Neuronal stem cell (in vitro differentiated cells): Measurements from ENCODE around the gene PTPN21. TPM values are rescaled to one million over a fixed set of nuclear protein-coding genes. Genes with fewer than 3 reads are reported as not detected.

Experiments
- DNase-seq: peaks from one replicate; pipeline ENCODE4 v3.0.0-alpha.2; 2013; ENCODE audit warnings: low spot score
- H2AFZ ChIP-seq: one replicate; pipeline ENCODE4 v1.6.1; 2013; ENCODE audit warnings: mild to moderate bottlenecking, low read length, inconsistent platforms
- H2AK5ac ChIP-seq: 2 replicates; pipeline ENCODE4 v1.6.1; 2013; ENCODE audit warnings: low read depth, mild to moderate bottlenecking, inconsistent platforms, low read length, moderate library complexity, mixed read lengths
- H2BK120ac ChIP-seq: 2 replicates; pipeline ENCODE4 v1.6.1; 2013; ENCODE audit warnings: low read depth, mild to moderate bottlenecking, inconsistent platforms, low read length, moderate library complexity, mixed read lengths
- H2BK12ac ChIP-seq: one replicate; pipeline ENCODE4 v1.6.1; 2013; ENCODE audit warnings: low read length, inconsistent platforms
- H2BK15ac ChIP-seq: 2 replicates; pipeline ENCODE4 v1.6.1; 2013; ENCODE audit warnings: mild to moderate bottlenecking, low read length, inconsistent platforms, mixed read lengths
- H2BK5ac ChIP-seq: one replicate; pipeline ENCODE4 v1.6.1; 2013; ENCODE audit warnings: inconsistent platforms, mild to moderate bottlenecking, low read length, moderate library complexity
- H3K14ac ChIP-seq: one replicate; pipeline ENCODE4 v1.6.1; 2013; ENCODE audit warnings: low read length, inconsistent platforms
- H3K18ac ChIP-seq: 2 replicates; pipeline ENCODE4 v1.6.1; 2013; ENCODE audit warnings: low read length, inconsistent platforms
- H3K23ac ChIP-seq: 2 replicates; pipeline ENCODE4 v1.6.1; 2013; ENCODE audit warnings: low read depth, mild to moderate bottlenecking, mixed read lengths, low read length, inconsistent platforms; ENCODE audit not compliant: poor library complexity
- H3K27ac ChIP-seq: replicated peaks from 3 replicates; pipeline ENCODE4 v1.5.1; 2013; ENCODE audit warnings: low read length, inconsistent platforms
- H3K27me3 ChIP-seq, 3 experiments: 2 replicates each; pipeline ENCODE4 v1.6.1; 2013; ENCODE audit warnings: low read length in 3 of 3, mild to moderate bottlenecking in 2 of 3, inconsistent platforms in 1 of 3, low read depth in 1 of 3, mixed read lengths in 1 of 3, moderate library complexity in 1 of 3; ENCODE audit not compliant: control insufficient read depth in 3 of 3, insufficient read depth in 3 of 3
- H3K36me3 ChIP-seq, 2 donors: replicated peaks in 1 of 2; 2 replicates each; pipeline ENCODE4 v1.6.1; 2013; ENCODE audit warnings: low read length in 2 of 2; ENCODE audit not compliant: control insufficient read depth in 2 of 2, insufficient read depth in 2 of 2
- H3K4ac ChIP-seq: 2 replicates; pipeline ENCODE4 v1.6.1; 2013; ENCODE audit warnings: inconsistent platforms, mild to moderate bottlenecking, low read length, moderate library complexity
- H3K4me1 ChIP-seq, 2 donors: 1 replicate in 1 of 2; 2 replicates in 1 of 2; pipeline ENCODE4 v1.6.1; 2013; ENCODE audit warnings: low read length in 2 of 2, low read depth in 1 of 2; ENCODE audit not compliant: control insufficient read depth in 2 of 2, insufficient read depth in 1 of 2
- H3K4me2 ChIP-seq: one replicate; pipeline ENCODE4 v1.6.1; 2013; ENCODE audit warnings: mild to moderate bottlenecking, low read length, inconsistent platforms; ENCODE audit not compliant: insufficient read depth, poor library complexity, severe bottlenecking
- H3K4me3 ChIP-seq, 2 donors: 2 replicates each; pipeline ENCODE4 v1.5.1; 2013; ENCODE audit warnings: low read length in 2 of 2, mild to moderate bottlenecking in 2 of 2, inconsistent platforms in 1 of 2, moderate library complexity in 1 of 2
- H3K79me1 ChIP-seq: one replicate; pipeline ENCODE4 v1.6.1; 2013; ENCODE audit warnings: low read depth, mild to moderate bottlenecking, inconsistent platforms, low read length, moderate library complexity
- H3K9ac ChIP-seq: one replicate; pipeline ENCODE4 v1.6.1; 2013; ENCODE audit warnings: mild to moderate bottlenecking, low read depth, low read length, inconsistent platforms; ENCODE audit not compliant: poor library complexity
- H3K9me3 ChIP-seq, 2 donors: replicated peaks in 1 of 2; 2 replicates each; pipeline versions ENCODE3 to v1.6.1; 2013; ENCODE audit warnings: low read length in 2 of 2, mild to moderate bottlenecking in 2 of 2, inconsistent platforms in 1 of 2, low read depth in 1 of 2, mixed read lengths in 1 of 2, moderate library complexity in 1 of 2; ENCODE audit not compliant: control insufficient read depth in 2 of 2, insufficient read depth in 1 of 2
- H4K8ac ChIP-seq: one replicate; pipeline ENCODE4 v1.6.1; 2013; ENCODE audit warnings: low read depth, mild to moderate bottlenecking, inconsistent platforms, low read length, moderate library complexity
- H4K91ac ChIP-seq: one replicate; pipeline ENCODE4 v1.6.1; 2013; ENCODE audit warnings: low read length, low read depth, mild to moderate bottlenecking, inconsistent platforms; ENCODE audit not compliant: poor library complexity
- small RNA-seq: library from polyadenylated mRNA; stranded (forward); fragments of <200 nt; extraction: miRNeasy Mini kit (QIAGEN cat#:217004); gene quantifications from one replicate; pipeline ENCODE3, GENCODE V24; 2013; ENCODE audit not compliant: insufficient read depth

PTPN21 gene

GRCh38 chr14:88417594-88417993, 137.2 kb downstream of the PTPN21 start:
- Histone ChIP-seq H4K91ac (no peak overlapping the region), H4K8ac (no peak overlapping the region), H2AFZ (no peak overlapping the region), H3K9ac (no peak overlapping the region), H2BK5ac (no peak overlapping the region), H2BK120ac (no peak overlapping the region), H3K4me2 (no peak overlapping the region), H2BK15ac (no peak overlapping the region), H3K27me3 (no peaks in the 10 kb centered on the region), H2BK12ac (no peak overlapping the region), H3K9me3 (peaks cover 3 to 29% of the 10 kb centered on the region in 2 donors), H3K27ac (no peak overlapping the region), H3K23ac (no peak overlapping the region), H3K4me1 (no peaks in the 10 kb centered on the region), H3K36me3 (peaks cover 3 to 6% of the 10 kb centered on the region in 2 donors), H2AK5ac (no peak overlapping the region), H3K79me1 (no peaks in the 10 kb centered on the region), H3K14ac (no peak overlapping the region), H3K4ac (no peak overlapping the region), H3K18ac (no peak overlapping the region), H3K4me3 (no peak overlapping the region)
- no peak for DNase-seq

Small RNAs within 50 kb of the gene (small RNA-seq; reads per million reads assigned to genes)
- gene RNU4-22P, result not detected
